ENCODE data around the gene COQ9. TPM values are rescaled to one million over a fixed set of nuclear protein-coding genes. Genes with fewer than 3 reads are reported as not detected.

The COQ9 gene
- total RNA-seq, 4 donors from 2014 or later = 20.6 to 35.0 (median 27.5) TPM

DNA sequence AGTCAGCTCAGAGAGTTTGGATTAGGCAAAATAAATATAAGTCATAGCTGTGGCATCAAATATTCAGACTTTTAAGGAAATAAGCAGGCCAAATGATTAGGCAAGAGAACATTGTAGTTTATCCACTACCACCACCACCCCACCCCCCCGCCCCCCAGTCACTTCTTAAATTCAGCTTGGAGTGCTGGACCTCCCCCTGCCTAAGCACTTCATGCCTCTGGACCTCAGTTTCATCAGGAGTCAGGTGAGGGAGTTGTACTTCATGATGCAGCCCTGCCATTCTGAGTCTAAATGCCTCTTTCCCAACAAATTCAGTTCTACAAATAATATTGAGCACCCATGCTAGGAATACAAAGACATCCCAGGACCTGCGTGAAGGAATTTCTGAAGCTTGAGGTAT, 17.2 kb downstream of the COQ9 start:
- Histone ChIP-seq H3K4me1 (peaks cover 0 to 33% (median 18%) of the 10 kb centered on the region in 4 donors), H3K36me3 (peaks cover 3 to 71% (median 12%) of the 10 kb centered on the region in 3 donors), H3K27ac (no peak overlapping the region), H3K9me3 (no peaks in the 10 kb centered on the region), H3K27me3 (no peaks in the 10 kb centered on the region), H3K4me3 (no peak overlapping the region)
- WGBS, 2 donors = 79 to 96% methylated on average over 2 of the region's 2 CpGs
- TF ChIP-seq POLR2A (IDR thresholded peaks at IDR 0.05) (no peak), EP300 (IDR thresholded peaks at IDR 0.05) (no peak)
- TF ChIP-seq, protein P1, sequence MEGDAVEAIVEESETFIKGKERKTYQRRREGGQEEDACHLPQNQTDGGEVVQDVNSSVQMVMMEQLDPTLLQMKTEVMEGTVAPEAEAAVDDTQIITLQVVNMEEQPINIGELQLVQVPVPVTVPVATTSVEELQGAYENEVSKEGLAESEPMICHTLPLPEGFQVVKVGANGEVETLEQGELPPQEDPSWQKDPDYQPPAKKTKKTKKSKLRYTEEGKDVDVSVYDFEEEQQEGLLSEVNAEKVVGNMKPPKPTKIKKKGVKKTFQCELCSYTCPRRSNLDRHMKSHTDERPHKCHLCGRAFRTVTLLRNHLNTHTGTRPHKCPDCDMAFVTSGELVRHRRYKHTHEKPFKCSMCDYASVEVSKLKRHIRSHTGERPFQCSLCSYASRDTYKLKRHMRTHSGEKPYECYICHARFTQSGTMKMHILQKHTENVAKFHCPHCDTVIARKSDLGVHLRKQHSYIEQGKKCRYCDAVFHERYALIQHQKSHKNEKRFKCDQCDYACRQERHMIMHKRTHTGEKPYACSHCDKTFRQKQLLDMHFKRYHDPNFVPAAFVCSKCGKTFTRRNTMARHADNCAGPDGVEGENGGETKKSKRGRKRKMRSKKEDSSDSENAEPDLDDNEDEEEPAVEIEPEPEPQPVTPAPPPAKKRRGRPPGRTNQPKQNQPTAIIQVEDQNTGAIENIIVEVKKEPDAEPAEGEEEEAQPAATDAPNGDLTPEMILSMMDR (IDR thresholded peaks at IDR 0.05) = no peak
- no peak for DNase-seq (ENCODE audit: low spot score in 2 of 2)

DNA sequence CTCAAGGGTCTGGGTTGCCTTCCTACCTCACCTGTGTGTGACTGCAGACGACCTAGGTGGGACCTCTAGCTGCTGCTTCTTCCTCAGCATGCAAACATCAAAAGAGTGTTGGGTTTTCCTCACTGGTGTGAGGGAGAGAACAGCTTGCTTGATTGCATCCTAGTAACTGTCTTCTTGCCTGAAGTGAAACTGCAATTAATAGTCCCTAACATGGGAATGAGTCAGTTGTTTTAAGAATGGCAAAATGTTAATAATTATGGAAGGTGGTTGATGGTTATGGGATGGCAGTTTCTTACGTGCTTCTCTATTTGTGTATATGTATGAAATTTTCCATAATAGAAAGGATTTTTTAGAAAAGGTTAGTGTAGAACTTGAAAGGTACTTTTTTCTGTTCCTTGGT, 21.1 kb downstream of the COQ9 start:
- WGBS, 2 donors = 88 to 92% methylated on average over 2 of the region's 2 CpGs
- Histone ChIP-seq H3K4me1 (peaks cover 0 to 54% (median 22%) of the 10 kb centered on the region in 4 donors), H3K9me3 (no peaks in the 10 kb centered on the region), H3K27me3 (no peaks in the 10 kb centered on the region), H3K36me3 (peaks cover 6 to 94% (median 18%) of the 10 kb centered on the region in 3 donors), H3K27ac (no peak overlapping the region), H3K4me3 (no peak overlapping the region)
- DNase-seq (ENCODE audit: low spot score in 2 of 2) = no peak
- TF ChIP-seq EP300 (IDR thresholded peaks at IDR 0.05) = no peak
- TF ChIP-seq POLR2A (IDR thresholded peaks at IDR 0.05) = no peak
- TF ChIP-seq, protein P1 (IDR thresholded peaks at IDR 0.05) = no peak

DNA sequence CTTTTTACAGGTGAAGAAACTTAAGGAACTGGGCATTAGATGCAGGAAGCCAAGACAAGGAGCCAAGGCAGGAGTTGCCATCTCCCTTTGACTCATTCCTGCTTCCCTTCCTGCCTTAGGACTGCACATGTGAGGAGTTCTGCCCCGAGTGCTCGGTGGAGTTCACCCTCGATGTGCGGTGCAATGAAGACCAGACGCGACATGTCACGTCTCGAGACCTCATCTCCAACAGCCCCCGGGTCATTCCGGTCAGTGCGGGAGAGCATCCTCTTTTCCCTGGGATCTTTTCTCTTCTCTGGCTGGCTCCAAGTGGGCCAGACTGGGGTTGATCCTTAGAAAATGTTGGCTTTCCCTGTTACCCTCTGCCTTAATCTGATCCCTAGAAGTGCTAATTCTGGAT, 21.8 kb downstream of the COQ9 start:
- H3K27ac ChIP-seq = no peak overlapping the region
- H3K27me3 ChIP-seq = no peaks in the 10 kb centered on the region
- no peak for TF ChIP-seq POLR2A (IDR thresholded peaks at IDR 0.05)
- H3K9me3 ChIP-seq = no peaks in the 10 kb centered on the region
- WGBS, 2 donors = 87 to 88% methylated on average over 11 of the region's 11 CpGs
- peaks cover 0 to 47% (median 16%) of the 10 kb centered on the region in 4 donors for H3K4me1 ChIP-seq
- peaks cover 6 to 97% (median 18%) of the 10 kb centered on the region in 3 donors for H3K36me3 ChIP-seq
- no peak for DNase-seq (ENCODE audit: low spot score in 2 of 2)
- H3K4me3 ChIP-seq = no peak overlapping the region

DNA sequence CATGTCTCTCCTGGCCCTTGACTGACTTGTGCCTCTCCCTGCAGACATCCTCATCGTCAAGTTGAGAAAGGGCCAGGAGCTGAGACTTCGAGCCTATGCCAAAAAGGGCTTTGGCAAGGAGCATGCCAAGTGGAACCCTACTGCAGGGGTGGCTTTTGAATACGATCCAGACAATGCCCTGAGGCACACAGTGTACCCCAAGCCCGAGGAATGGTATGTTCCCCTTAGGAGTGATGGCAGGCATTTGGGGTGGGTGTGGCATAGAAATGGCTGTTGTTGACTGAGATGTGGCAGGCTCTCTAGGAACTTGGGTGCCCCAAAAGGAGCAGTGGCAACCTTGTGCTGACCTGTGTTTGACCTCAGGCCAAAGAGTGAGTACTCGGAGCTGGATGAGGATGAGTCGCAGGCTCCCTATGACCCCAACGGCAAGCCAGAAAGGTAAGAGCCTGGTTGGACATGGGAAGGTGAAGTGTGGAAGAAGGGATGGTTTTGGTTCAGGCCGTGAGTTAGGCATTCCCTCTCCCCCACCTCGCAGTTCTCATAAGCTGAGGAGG, 22.7 kb downstream of the COQ9 start:
- Histone ChIP-seq H3K4me1 (peaks cover 0 to 38% (median 10%) of the 10 kb centered on the region in 4 donors), H3K9me3 (no peaks in the 10 kb centered on the region), H3K4me3 (no peak overlapping the region), H3K27me3 (no peaks in the 10 kb centered on the region), H3K36me3 (peaks cover 6 to 99% (median 18%) of the 10 kb centered on the region in 3 donors), H3K27ac (no peak overlapping the region)
- TF ChIP-seq, protein P1 (IDR thresholded peaks at IDR 0.05) = no peak
- TF ChIP-seq POLR2A (IDR thresholded peaks at IDR 0.05) (no peak), EP300 (IDR thresholded peaks at IDR 0.05) (no peak)
- whole genome bisulfite sequencing, 2 donors = 64 to 75% methylated on average over 8 to 9 of the region's 9 CpGs
- no peak for DNase-seq (ENCODE audit: low spot score in 2 of 2)

DNA sequence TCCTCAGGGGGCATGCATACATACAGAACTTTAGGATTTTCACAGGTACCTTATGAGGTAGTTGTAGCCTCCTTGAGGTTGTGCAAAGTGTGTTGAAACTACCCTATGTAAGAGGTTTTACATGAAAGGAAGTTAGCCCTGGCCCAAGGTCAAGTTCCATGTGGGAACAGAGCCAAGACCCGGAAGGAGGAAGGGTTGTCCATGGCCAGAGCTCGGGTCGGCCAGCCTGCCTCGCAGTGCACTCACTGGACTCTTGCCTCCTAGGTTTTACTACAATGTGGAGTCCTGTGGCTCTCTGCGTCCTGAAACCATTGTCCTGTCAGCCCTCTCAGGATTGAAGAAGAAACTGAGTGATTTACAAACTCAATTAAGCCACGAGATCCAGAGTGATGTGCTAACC, 23.4 kb downstream of the COQ9 start:
- peaks cover 0 to 31% (median 9%) of the 10 kb centered on the region in 4 donors for H3K4me1 ChIP-seq
- H3K36me3 ChIP-seq = peaks cover 6 to 97% (median 18%) of the 10 kb centered on the region in 3 donors
- DNase-seq (ENCODE audit: low spot score in 2 of 2) = peak in 1 of 2 donors; percentile 46
- H3K27ac ChIP-seq = no peak overlapping the region
- H3K9me3 ChIP-seq = no peaks in the 10 kb centered on the region
- 7 to 15% methylated on average over 6 of the region's 6 CpGs for whole genome bisulfite sequencing, 2 donors
- no peak overlapping the region for H3K4me3 ChIP-seq
- H3K27me3 ChIP-seq = no peaks in the 10 kb centered on the region
- TF ChIP-seq POLR2A (IDR thresholded peaks at IDR 0.05) (no peak), EP300 (IDR thresholded peaks at IDR 0.05) (no peak)
- TF ChIP-seq, protein P1 (IDR thresholded peaks at IDR 0.05) = no peak

All from tibial nerve (tissue), 4 donors.